GM21381 (cell line): ENCODE measurements around the gene FLT1.

Experiments
- ATAC-seq: cut with Tn5 transposase; IDR thresholded peaks from one replicate; pipeline ENCODE4 v1.9.1; 2021; ENCODE audit warnings: mild to moderate bottlenecking, moderate library complexity; ENCODE audit not compliant: unreplicated experiment

FLT1 gene

DNA sequence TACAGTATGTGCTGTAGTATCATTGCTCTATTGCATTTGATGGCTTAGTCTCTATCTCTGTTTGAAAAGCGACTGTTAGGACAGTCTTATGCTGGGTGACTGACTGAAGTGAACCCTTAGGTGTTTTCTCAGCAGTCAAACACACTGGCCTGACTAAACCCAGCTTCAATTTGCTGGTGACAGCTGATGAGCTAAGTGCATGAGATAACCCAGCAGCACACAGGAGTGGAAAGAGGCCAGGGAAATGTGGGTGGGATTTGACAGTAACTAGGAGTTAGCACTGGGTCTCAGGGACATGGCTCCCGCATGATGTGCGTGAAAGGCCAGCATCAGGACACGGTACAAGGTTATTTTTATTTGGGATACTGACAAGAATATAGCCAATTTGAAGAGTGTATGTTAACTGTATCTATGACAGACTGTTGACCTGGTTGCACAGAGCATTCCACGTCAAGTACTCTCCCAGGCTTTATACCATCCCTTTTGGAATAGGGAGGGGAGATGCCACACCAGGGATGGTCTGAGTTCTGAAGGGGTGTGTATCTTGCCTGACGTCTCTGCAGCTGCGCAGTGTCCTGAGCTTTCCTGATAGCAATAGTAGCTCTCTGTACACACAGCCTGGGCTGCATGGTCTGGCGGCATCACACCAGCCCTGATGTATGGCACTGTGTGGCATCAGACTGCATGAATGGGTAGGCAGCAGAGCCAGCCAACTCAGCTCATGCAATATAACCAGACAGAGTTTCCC, 144.8 kb downstream of the FLT1 start:
- ATAC-seq: no peak

DNA sequence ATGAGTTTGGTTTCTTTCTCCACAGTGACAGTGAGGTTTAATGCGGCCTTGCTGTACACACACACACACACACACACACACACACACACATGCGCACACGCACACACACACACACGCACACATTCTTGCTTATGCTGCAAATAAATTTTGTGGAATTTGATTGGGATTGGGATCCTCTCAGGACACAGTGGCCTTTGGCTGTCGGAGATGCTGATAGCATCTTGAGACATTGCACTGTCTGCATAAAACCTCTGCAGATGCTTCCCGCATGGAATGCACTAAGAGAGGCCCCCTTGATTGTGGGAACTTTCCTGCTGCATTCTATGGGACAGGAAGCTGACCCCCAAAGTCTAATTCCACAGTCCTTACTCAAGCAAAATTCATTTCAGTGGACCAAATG, 145.6 kb downstream of the FLT1 start:
- ATAC-seq: no peak

DNA sequence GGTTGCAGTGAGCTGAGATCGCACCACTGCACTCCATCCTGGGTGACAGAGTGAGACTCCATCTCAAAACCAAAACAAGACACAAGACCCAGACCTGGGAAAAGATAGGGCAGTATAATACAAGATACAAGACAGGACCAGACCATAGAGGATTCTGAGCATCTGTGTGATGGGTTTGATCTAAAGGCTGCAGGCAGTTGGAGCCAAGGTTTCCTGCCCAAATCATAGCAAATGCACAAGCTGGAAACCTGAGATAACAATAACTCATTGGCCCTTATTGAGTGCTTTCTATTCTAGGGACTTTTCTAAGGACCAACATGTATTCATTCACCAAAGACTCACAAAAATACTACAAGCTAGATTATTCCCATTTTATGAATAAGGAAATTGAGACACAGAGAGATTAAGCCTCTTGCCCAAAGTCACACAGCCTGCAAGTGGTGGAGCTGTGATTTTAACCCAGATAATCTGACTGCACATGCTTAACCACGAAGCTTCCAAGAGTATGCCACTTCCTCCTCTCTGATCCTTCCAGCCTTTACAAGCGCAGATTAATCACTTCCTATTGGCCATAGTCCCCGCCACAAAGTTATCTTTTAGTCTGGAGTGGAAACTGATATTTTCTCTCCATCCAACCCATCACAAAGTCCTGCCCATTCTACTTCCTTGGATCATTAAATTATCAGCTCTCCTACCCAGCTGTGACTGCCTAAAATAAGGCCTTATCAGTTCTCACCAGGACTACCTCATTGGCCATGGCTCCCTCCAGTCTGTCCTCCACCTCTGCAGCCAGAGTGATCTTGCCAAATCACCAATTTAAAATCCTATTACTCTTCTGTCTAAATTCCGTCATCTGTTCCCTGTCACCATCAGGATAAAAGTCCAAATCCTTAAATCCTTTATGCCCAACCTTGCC, 147.2 kb downstream of the FLT1 start:
- no peak for ATAC-seq

DNA sequence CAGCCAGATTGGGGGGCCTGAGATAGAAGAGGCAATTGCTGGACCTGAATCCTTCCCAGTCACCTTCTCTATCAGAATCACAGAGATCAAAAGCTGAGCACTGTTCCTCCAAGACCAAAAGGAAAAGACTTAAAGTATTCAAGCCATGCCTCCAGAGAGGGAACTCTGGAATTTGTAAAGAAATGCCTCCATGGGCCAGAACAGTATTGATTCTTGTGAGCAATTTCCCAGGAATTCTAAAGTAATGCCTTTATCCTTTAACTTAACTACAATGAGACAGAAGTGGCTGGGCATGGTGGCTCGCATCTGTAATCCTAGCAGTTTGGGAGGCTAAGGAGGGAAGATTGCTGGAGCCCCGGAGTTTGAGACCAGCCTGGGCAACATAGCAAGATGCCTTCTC, 148.8 kb downstream of the FLT1 start:
- ATAC-seq: no peak

DNA sequence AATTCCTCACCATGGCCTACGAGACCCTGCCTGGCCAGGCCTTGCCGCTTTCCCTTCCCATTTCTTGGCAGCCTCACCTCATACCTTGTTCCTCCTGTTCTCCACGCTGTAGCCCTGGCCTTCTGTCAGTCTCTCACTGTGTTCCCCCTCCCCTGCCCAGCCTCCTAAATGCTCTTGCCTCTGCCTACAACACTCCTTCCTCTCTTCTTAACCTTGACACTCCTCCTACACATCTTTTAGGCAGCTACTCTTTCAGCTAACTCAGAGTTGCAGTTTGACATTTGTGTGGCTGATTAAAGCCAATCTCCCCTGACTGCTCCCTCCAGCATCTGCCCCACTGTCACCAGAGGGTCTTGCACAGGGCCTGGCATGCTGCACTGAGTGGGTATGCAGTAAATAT, 150.8 kb downstream of the FLT1 start:
- ATAC-seq: no peak

DNA sequence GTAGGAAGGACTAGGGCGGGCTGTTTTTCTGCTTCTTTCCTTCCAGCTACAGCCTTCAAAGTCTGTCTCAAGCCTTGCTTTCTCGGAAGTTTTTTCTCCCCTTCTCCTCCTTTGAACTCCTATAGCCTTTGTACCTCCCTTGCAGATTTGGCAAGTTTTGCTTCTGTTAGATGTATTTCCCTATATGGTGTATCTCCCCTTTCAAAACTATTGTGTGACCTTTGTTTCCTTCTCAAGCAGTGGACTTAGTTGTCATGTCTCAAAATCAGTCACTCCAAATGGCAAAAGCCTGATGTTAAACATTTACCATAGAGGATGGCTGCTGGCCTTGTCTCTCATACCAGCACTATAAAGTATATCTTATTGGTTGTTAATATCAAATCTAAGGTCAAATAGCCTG, 152.7 kb downstream of the FLT1 start:
- ATAC-seq: no peak

DNA sequence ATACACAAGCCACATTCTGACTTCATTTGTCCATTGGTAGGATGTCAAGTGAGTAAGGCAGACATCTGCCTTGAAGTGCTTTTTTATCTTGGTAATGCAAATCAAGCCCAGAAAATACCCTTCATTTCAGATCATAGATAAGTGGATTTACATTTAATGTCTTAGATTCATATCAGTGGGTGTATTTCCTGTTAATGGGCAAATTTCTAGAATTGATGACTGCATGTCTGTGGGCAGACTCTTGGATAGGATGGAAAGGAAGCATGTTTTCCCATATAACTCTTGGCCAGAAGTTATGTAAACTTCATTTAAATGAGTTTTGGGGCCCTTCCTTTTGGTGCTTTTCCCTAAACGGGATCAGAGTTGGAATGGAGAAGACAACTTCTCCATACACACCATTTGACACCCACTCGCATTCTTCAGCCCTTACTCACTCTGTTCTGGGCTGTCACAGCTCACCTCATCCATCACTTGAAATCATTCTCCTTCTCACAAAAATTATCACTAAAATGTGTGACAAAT, 154.6 kb downstream of the FLT1 start:
- no peak for ATAC-seq

DNA sequence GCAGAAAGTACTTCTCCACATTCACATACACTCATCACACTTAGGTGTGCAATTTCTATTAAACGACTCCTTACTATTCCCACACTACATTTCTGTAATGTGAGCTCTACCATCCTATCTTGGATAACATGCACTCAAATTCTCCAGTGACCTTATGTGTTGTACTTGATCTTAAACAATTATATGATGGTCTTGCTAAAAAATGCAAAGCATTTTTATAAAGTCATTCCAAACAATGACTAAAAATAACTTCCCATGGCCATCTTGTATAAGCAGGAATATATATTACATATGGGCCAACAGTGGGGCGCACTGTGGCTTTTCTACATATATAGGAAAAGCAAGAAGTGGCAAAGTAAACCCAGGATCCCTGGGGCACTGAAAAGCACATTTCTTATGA, 155.5 kb downstream of the FLT1 start:
- no peak for ATAC-seq

DNA sequence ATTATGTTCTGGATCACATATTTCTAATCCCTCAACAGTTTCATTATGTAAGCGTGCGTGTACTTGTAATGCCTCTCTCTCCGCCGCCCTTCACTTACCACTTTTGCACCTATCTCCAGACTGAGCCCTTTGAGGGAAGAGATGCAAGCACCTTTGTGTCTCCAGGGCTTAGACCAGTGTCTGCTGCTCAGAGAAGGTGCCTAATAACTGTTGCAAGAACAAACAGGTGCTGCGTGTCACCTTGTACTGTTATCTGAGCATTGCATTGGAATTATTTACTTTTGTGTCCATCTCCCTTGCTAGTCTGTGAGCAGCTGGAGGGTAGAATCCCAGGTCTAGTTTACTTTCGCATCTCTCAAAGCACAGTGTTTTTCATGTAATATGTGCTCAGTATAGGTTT, 156.2 kb downstream of the FLT1 start:
- ATAC-seq: no peak

DNA sequence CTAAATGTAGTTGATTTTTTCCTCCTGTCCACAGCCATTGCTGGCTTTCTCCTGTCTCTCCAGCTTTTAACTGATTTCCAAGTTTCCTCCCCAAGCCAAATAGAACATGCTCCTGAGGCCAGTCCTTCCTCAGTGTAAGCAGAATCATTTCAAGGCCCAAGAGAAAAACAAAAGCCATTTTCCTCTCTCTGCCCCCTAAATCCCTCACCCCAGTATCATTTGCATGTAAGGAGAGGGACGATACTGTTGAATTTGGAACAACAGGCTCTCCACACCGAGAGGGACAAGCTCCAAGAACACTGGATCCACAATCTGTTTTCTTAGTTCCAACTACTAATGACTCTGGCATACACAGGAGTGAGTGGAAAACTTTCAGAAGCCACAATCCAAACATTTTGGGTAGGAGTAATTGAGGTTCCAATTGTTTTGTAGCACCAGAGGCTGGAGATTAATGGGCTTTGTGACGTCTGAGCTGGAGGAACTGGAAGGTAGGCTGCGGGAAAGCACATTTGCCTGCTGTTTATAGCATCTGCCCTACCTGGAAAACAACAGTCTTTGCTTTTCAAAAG, 156.8 kb downstream of the FLT1 start:
- ATAC-seq: no peak

DNA sequence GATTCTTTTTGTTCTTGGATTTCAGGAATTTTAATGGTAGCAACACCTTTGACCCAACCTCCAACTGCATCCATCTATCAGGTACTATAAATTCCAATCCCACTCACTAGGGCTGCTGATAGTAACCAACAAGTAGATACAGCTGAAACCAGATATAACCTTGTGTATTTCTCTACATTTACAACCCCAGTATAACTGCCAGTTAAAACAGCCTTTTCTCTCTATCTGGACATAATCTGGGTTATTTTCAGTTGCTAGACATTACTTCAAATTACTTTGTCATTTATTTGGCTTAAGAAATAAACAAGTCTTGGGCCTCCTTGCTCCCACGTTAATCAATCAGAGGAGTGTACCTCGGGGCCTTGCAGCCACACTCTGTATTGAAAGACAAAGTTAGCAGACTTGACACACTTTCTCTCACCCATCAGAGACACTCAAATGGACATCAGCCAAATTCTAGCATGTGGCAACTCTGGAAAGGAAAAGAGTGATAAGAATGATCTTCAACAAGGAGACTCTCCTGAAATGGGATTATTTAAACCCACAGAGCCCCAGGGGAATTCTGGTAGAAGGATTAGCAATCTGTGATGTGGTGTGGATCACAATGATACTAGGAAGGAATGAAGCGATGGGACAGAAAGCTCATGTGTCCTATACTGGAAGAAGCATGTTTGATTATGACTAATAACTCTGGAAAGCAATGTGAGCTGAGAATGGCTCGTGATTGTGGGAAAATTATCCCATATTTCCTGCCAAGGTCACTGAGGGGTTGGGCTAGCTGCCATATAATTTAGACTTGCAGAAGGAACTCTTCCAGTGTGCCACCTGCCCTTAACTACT, 157.5 kb downstream of the FLT1 start:
- no peak for ATAC-seq

DNA sequence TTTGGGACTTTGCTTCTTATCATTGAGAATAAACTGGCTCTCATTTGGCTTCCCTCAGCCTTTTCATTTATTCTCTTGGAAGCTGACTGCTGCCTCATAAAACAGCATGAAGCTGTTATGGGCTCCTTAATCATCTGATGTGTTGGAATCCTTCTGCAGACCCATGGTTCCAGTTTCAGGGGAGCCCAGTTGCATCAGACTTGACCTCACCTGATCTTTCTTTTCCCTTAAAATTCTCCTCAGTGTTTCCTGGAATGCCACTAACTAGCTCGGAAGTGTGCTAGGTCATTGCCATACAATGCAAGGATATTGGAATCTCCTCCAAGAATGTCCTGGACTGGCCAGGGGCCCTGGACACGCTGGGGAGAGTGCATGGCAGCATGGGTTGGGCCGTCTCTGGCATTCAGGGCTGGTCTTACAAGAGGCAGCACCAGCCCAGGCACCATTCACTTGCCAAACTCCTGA, 158.7 kb downstream of the FLT1 start:
- no peak for ATAC-seq

DNA sequence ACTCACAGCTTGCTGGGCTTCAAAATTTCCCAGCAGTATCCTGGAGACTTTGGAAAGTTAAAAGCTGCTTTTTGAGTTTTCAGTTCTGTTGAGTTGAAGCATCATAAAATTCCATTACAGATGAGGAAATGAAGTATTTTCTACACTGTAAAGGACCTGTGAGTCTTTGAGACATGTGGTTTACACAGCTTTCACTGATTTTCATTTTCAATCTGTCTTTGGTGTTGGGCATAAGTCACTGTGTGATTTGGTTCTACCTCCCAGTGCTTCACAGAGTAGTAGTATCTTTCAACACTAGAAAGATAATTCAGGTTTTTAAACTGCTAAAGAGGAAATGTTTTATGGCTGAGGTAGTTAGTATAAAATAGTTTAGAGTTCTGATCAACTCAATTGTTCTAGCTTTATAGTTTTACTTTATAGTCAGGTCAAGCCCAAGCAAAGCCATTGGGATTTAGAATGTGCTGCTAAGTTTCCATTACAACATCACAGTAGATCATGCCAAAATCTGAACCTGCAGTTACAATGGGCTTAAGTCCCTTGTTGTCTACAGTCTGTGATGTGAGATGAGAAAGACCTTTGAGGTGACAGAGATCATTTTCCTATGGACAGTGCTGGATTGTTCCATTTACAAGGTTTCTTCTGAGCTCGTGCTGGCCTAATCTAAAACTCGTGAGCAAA, 161.6 kb downstream of the FLT1 start:
- no peak for ATAC-seq

DNA sequence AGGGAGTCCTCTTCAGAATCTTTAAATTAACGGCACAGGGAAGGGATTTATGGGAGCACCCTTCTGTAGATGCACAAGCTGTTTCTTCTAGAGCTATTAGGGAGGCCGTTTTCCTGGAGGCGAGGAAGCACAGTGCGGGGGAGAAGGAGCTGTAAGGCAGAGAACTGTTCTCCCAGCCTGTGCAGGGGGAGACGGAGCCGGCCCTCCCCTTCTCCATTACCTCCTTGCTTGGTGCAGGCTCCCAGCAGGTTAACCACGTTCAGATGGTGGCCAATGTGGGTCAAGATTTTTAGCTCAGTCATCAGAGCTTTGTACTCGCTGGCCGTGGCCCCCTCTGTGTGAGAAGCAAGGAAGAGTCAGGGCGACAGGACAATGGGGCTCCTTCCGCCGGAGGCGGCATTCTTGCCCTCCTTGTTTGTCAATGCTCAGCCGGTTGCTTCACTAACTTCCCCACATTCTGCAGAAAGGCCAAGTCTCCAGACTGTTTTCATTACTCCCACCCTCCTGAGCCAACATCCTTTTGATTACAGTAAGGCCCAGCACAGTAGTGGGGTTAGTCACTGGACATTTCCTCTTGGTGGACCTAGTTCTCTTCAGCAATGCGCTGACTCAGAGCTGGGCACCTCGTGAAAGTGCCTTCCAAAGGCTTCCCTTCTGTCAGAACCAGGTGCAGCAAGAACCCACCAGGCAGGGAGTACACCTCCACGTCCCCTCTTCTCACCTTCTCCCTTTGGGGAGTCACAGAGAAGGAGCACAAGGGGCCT, 165.4 kb downstream of the FLT1 start:
- ATAC-seq: no peak

DNA sequence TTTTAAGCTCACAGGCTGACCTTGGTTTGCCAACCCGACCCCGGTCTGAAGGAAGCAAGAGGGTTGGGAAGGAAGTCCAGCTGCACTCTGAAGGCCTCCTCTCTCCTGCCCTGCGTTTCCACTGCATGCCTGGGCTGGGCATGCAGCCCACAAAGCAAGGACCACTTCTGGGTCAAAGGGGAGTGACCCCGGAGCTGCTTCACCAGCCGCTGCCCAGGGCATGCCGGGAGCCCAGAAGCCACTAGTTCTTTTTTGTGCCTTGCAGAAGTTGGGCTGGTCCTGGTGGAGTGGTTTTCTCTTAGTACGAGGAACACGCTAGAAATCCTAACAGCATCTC, 166.7 kb downstream of the FLT1 start:
- ATAC-seq: no peak

DNA sequence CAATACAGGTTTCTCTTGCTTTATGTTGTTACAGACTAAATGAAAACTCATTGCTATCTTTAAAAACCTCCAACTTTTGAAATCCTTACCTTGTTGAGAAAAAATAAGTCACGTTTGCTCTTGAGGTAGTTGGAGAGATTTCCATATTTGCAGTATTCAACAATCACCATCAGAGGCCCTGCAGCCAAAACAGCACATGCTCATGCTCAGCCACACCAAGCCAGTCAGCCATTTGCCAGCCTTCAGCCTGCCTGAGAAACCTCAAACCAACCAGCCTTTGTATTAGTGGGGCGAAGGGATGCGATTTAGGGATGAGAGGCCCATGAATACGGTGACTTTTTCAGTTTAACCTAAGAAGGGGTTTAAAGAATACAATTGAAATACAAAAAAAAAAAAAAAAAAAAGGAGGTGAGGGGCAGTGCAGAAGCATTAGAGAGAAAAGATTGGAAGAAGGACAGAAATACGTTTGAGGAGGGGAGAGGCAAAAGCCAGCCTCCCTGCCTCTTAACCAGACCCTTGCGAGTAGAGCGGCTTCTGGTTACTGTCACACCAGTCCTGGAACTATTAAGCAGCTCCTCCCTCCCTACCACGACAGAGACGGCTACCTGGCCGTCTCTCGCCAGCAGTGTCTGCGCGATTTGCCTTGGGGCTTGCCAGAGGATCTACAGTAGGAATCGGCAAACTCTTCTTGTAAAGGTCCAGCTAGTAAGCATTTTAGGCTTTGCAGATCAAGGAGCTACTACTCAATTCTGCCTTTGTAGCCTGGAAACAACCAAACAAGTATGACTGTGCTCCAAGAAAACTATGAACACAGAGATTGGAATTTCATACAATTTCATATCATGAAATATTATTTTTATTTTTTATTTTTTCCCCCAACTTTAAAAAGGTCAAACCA, 167.3 kb downstream of the FLT1 start:
- no peak for ATAC-seq

DNA sequence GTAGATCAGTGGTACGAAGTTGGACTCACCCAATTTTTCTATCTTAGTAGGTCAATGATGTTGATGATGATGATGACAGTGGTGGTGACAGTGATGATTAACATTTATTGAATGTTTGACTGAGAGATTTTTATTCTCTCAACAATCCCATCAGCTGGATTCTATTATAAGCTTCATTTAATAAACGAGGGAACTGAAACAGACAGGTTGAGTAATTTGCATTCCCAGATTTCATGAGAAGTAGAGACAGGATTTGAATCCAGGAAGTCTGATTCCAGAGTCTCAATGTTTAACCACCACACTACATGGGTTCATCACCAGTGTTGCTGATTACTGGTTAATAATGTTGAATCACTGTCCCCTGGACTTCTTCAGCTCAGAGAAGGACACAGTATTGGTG, 168.9 kb downstream of the FLT1 start:
- ATAC-seq: no peak

DNA sequence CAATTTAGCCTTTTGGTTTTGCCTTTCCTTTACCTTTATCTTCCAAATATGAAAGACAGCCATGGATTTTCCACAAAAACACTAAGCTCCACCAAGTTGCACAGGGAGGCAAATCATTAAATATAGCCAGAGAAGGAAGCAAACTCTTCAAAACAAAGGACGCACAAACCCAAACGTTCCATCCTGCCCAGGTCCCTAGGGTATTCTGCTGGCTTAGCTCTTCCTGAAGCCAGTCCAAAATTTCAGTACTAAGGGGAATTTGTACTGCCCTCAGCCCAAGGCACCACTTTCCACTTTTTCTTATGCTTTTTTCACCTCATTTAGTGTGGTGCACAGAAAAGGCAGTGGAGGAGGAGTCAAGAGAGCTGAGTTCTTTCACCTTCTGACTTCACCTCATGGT, 169.9 kb downstream of the FLT1 start:
- ATAC-seq: no peak
